Measurements from ENCODE around the gene TMEM242. TPM values are rescaled to one million over a fixed set of nuclear protein-coding genes. Genes with fewer than 3 reads are reported as not detected.

Gene TMEM242
- total and polyA plus RNA-seq, 2 of the 13 experiments (the other 11 are each of a cell fraction or from before 2014, with no cell fraction given), result 5.6 to 11.1 TPM

DNA sequence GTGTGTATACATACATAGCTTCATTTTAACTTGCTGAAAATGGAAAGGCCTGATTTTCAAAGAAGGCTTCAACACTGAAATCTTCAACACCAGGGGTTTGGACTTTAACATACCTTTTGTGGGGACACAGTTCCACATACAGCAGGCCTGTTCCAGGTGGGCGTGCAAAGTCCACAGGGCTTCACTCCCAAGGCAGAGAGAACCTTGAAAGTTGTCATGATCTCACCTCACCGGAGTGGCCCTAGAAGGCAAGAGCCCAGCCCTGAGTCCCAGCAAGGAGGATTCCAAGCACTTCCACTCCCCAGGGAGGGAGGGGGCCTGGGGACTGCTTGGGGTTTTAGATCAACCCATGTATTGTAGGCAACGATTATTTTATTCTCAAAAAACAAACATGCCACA lies 47.2 kb downstream of the TMEM242 start (continued):
- TF ChIP-seq, protein P1, sequence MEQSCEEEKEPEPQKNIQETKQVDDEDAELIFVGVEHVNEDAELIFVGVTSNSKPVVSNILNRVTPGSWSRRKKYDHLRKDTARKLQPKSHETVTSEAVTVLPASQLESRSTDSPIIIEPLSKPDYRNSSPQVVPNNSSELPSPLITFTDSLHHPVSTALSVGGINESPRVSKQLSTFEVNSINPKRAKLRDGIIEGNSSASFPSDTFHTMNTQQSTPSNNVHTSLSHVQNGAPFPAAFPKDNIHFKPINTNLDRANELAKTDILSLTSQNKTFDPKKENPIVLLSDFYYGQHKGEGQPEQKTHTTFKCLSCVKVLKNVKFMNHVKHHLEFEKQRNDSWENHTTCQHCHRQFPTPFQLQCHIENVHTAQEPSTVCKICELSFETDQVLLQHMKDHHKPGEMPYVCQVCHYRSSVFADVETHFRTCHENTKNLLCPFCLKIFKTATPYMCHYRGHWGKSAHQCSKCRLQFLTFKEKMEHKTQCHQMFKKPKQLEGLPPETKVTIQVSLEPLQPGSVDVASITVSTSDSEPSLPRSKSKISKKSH (CRISPR knock-in tag; IDR thresholded peaks at IDR 0.05; ENCODE audit: borderline replicate concordance), result no peak
- no peak for TF ChIP-seq DPF2 (CRISPR knock-in tag; IDR thresholded peaks at IDR 0.05; ENCODE audit: borderline replicate concordance, low read depth)
- TF ChIP-seq GABPA (IDR thresholded peaks at IDR 0.05; ENCODE audit: low read depth, low read length), result no peak
- no peak for TF ChIP-seq GABPA (CRISPR knock-in tag; IDR thresholded peaks at IDR 0.05; ENCODE audit: low read depth)
- no peak for TF ChIP-seq ZC3H4 (CRISPR knock-in tag; IDR thresholded peaks at IDR 0.05; ENCODE audit: borderline replicate concordance)
- TF ChIP-seq, protein P2, sequence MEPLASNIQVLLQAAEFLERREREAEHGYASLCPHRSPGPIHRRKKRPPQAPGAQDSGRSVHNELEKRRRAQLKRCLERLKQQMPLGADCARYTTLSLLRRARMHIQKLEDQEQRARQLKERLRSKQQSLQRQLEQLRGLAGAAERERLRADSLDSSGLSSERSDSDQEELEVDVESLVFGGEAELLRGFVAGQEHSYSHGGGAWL (CRISPR knock-in tag; IDR thresholded peaks at IDR 0.05), result no peak
- no peak for TF ChIP-seq NRL (CRISPR knock-in tag; IDR thresholded peaks at IDR 0.05; ENCODE audit: borderline replicate concordance)
- TF ChIP-seq ZNF256 (CRISPR knock-in tag; conservative IDR thresholded peaks at IDR 0.05), result no peak
- no peak for TF ChIP-seq ZFP62 (CRISPR knock-in tag; IDR thresholded peaks at IDR 0.05)
- 0 out of 2 replicates have a peak, but pooled peaks have one; percentile 17 for TF ChIP-seq FOXA3 (CRISPR knock-in tag; IDR thresholded peaks at IDR 0.05)
- TF ChIP-seq, protein P3, sequence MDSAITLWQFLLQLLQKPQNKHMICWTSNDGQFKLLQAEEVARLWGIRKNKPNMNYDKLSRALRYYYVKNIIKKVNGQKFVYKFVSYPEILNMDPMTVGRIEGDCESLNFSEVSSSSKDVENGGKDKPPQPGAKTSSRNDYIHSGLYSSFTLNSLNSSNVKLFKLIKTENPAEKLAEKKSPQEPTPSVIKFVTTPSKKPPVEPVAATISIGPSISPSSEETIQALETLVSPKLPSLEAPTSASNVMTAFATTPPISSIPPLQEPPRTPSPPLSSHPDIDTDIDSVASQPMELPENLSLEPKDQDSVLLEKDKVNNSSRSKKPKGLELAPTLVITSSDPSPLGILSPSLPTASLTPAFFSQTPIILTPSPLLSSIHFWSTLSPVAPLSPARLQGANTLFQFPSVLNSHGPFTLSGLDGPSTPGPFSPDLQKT (CRISPR knock-in tag; IDR thresholded peaks at IDR 0.05; ENCODE audit: borderline replicate concordance), result no peak
- no peak for TF ChIP-seq ZNF382 (CRISPR knock-in tag; IDR thresholded peaks at IDR 0.05; ENCODE audit: borderline replicate concordance)
- TF ChIP-seq RBM39 (IDR thresholded peaks at IDR 0.05; ENCODE audit: low read depth, low read length, poor library complexity, severe bottlenecking), result no peak
- no peak for TF ChIP-seq MATR3 (CRISPR knock-in tag; IDR thresholded peaks at IDR 0.05)
- TF ChIP-seq PHF5A (CRISPR knock-in tag; IDR thresholded peaks at IDR 0.05; ENCODE audit: low read depth, unreplicated experiment), result no peak
- TF ChIP-seq, protein P4, sequence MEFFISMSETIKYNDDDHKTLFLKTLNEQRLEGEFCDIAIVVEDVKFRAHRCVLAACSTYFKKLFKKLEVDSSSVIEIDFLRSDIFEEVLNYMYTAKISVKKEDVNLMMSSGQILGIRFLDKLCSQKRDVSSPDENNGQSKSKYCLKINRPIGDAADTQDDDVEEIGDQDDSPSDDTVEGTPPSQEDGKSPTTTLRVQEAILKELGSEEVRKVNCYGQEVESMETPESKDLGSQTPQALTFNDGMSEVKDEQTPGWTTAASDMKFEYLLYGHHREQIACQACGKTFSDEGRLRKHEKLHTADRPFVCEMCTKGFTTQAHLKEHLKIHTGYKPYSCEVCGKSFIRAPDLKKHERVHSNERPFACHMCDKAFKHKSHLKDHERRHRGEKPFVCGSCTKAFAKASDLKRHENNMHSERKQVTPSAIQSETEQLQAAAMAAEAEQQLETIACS (CRISPR knock-in tag; IDR thresholded peaks at IDR 0.05), result no peak
- no peak for TF ChIP-seq ATM (IDR thresholded peaks at IDR 0.05; ENCODE audit: borderline replicate concordance)
- TF ChIP-seq XRCC5 (optimal IDR thresholded peaks at IDR 0.05; ENCODE audit: low read length), result peak; percentile 40
- TF ChIP-seq RORA (CRISPR knock-in tag; IDR thresholded peaks at IDR 0.05), result no peak
